ENCODE results near the gene PRKN. TPM values are rescaled to one million over a fixed set of nuclear protein-coding genes. Genes with fewer than 3 reads are reported as not detected.

PRKN gene
- polyA plus RNA-seq, 1 donor from 2014 or later = 1.2 TPM

GRCh38 chr6:161393839-161394364 is 1333.7 kb downstream of the PRKN start:
- no peaks in the 10 kb centered on the region for H3K79me2 ChIP-seq (replicated peaks; ENCODE audit: insufficient read depth, low read length)
- no peaks in the 10 kb centered on the region for H3F3A ChIP-seq (ENCODE audit: insufficient read depth, low read length, poor library complexity, severe bottlenecking)
- H3K27ac ChIP-seq (ENCODE audit: low read length) = peak overlapping the region; percentile 85
- H3K9me2 ChIP-seq (ENCODE audit: insufficient read depth, low read length) = no peaks in the 10 kb centered on the region
- H2AFZ ChIP-seq (ENCODE audit: low read depth, low read length) = no peak overlapping the region
- H3K36me3 ChIP-seq (ENCODE audit: insufficient read depth, low read length) = no peaks in the 10 kb centered on the region
- no peaks in the 10 kb centered on the region for H4K20me1 ChIP-seq (ENCODE audit: insufficient read depth)
- H3K4me3 ChIP-seq (ENCODE audit: low read length) = peak overlapping the region; percentile 50
- H3K9ac ChIP-seq (ENCODE audit: low read length) = peak overlapping the region; percentile 51
- peak overlapping the region; percentile 50 for H3K4me2 ChIP-seq (ENCODE audit: low read length)
- TF ChIP-seq REST (IDR thresholded peaks at IDR 0.05; ENCODE audit: borderline replicate concordance) (peak; percentile 18), MXI1 (conservative IDR thresholded peaks at IDR 0.05; ENCODE audit: poor library complexity, severe bottlenecking) (peak; percentile 8), EP300 (conservative IDR thresholded peaks at IDR 0.05; ENCODE audit: poor library complexity, severe bottlenecking) (no peak), RAD21 (conservative IDR thresholded peaks at IDR 0.05) (peak; percentile 96), SMC3 (conservative IDR thresholded peaks at IDR 0.05; ENCODE audit: poor library complexity) (peak; percentile 89), TAF1 (IDR thresholded peaks at IDR 0.05; ENCODE audit: low read depth) (no peak), EZH2 (IDR thresholded peaks at IDR 0.05; ENCODE audit: borderline replicate concordance, insufficient read depth, low read length, poor library complexity, severe bottlenecking) (no peak), POLR2AphosphoS5 (IDR thresholded peaks at IDR 0.05) (peak; percentile 40)
- TF ChIP-seq, protein P1, sequence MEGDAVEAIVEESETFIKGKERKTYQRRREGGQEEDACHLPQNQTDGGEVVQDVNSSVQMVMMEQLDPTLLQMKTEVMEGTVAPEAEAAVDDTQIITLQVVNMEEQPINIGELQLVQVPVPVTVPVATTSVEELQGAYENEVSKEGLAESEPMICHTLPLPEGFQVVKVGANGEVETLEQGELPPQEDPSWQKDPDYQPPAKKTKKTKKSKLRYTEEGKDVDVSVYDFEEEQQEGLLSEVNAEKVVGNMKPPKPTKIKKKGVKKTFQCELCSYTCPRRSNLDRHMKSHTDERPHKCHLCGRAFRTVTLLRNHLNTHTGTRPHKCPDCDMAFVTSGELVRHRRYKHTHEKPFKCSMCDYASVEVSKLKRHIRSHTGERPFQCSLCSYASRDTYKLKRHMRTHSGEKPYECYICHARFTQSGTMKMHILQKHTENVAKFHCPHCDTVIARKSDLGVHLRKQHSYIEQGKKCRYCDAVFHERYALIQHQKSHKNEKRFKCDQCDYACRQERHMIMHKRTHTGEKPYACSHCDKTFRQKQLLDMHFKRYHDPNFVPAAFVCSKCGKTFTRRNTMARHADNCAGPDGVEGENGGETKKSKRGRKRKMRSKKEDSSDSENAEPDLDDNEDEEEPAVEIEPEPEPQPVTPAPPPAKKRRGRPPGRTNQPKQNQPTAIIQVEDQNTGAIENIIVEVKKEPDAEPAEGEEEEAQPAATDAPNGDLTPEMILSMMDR (IDR thresholded peaks at IDR 0.05; ENCODE audit: poor library complexity, severe bottlenecking) = peak; percentile 96
- no peaks in the 10 kb centered on the region for H3K9me3 ChIP-seq (ENCODE audit: low read length)
- no peaks in the 10 kb centered on the region for H3K27me3 ChIP-seq (ENCODE audit: insufficient read depth, low read depth, low read length)

GRCh38 chr6:161393292-161393691 is 1334.3 kb downstream of the PRKN start:
- peak overlapping the region; percentile 29 for H3K4me3 ChIP-seq (ENCODE audit: low read length)
- H3K9ac ChIP-seq (ENCODE audit: low read length) = peak overlapping the region; percentile 51
- no peaks in the 10 kb centered on the region for H3K36me3 ChIP-seq (ENCODE audit: insufficient read depth, low read length)
- no peaks in the 10 kb centered on the region for H3K79me2 ChIP-seq (replicated peaks; ENCODE audit: insufficient read depth, low read length)
- H3K9me3 ChIP-seq (ENCODE audit: low read length) = no peaks in the 10 kb centered on the region
- H2AFZ ChIP-seq (ENCODE audit: low read depth, low read length) = no peak overlapping the region
- no peaks in the 10 kb centered on the region for H3K27me3 ChIP-seq (ENCODE audit: insufficient read depth, low read depth, low read length)
- H3K27ac ChIP-seq (ENCODE audit: low read length) = peak overlapping the region; percentile 85
- H3F3A ChIP-seq (ENCODE audit: insufficient read depth, low read length, poor library complexity, severe bottlenecking) = no peaks in the 10 kb centered on the region
- H3K9me2 ChIP-seq (ENCODE audit: insufficient read depth, low read length) = no peaks in the 10 kb centered on the region
- no peaks in the 10 kb centered on the region for H4K20me1 ChIP-seq (ENCODE audit: insufficient read depth)
- no peak overlapping the region for H3K4me2 ChIP-seq (ENCODE audit: low read length)
- TF ChIP-seq MXI1 (conservative IDR thresholded peaks at IDR 0.05; ENCODE audit: poor library complexity, severe bottlenecking) = no peak
- no peak for TF ChIP-seq REST (IDR thresholded peaks at IDR 0.05; ENCODE audit: borderline replicate concordance)
- TF ChIP-seq TAF1 (IDR thresholded peaks at IDR 0.05; ENCODE audit: low read depth) = no peak
- peak; percentile 62 for TF ChIP-seq POLR2AphosphoS5 (IDR thresholded peaks at IDR 0.05)
- TF ChIP-seq SMC3 (conservative IDR thresholded peaks at IDR 0.05; ENCODE audit: poor library complexity) = no peak
- TF ChIP-seq EZH2 (IDR thresholded peaks at IDR 0.05; ENCODE audit: borderline replicate concordance, insufficient read depth, low read length, poor library complexity, severe bottlenecking) = no peak
- TF ChIP-seq, protein P1 (IDR thresholded peaks at IDR 0.05; ENCODE audit: poor library complexity, severe bottlenecking) = no peak
- TF ChIP-seq EP300 (conservative IDR thresholded peaks at IDR 0.05; ENCODE audit: poor library complexity, severe bottlenecking) = peak; percentile 89
- no peak for TF ChIP-seq RAD21 (conservative IDR thresholded peaks at IDR 0.05)

Measured in neural cell (in vitro differentiated cells).